ENCODE measurements around the gene LMO2.

- TF ChIP-seq, protein P1, sequence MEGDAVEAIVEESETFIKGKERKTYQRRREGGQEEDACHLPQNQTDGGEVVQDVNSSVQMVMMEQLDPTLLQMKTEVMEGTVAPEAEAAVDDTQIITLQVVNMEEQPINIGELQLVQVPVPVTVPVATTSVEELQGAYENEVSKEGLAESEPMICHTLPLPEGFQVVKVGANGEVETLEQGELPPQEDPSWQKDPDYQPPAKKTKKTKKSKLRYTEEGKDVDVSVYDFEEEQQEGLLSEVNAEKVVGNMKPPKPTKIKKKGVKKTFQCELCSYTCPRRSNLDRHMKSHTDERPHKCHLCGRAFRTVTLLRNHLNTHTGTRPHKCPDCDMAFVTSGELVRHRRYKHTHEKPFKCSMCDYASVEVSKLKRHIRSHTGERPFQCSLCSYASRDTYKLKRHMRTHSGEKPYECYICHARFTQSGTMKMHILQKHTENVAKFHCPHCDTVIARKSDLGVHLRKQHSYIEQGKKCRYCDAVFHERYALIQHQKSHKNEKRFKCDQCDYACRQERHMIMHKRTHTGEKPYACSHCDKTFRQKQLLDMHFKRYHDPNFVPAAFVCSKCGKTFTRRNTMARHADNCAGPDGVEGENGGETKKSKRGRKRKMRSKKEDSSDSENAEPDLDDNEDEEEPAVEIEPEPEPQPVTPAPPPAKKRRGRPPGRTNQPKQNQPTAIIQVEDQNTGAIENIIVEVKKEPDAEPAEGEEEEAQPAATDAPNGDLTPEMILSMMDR (IDR thresholded peaks at IDR 0.05): no peak
- TF ChIP-seq ZFX (IDR thresholded peaks at IDR 0.05; ENCODE audit: borderline replicate concordance): no peak
Observed at GRCh38 chr11:33915526-33915925, 23.6 kb upstream of the LMO2 start.

Data from 22Rv1 (cell line).